HepG2 (cell line): ENCODE data around the gene SCARB2. TPM values are rescaled to one million over a fixed set of nuclear protein-coding genes. Genes with fewer than 3 reads are reported as not detected.
A peak's percentile ranks its signal among the peaks of the same experiment; 100 is the strongest.

Experiments
- HDAC2 ChIP-seq: sonication (generic); formaldehyde crosslinking; IDR thresholded peaks from 2 replicates; pipeline ENCODE4 v1.4.0; 2020; ENCODE audit warnings: missing genetic modification reagents
- KLF16 ChIP-seq, 2 experiments: sonication (generic) in 1 of 2; formaldehyde crosslinking in 1 of 2; IDR thresholded peaks; 2 replicates each; pipeline versions ENCODE4 v1.6.1 to v1.8.0; 2016 to 2023; ENCODE audit warnings: missing genetic modification reagents in 2 of 2, missing compliant biosample characterization in 1 of 2
- MTF2 ChIP-seq: sonication (generic); formaldehyde crosslinking; IDR thresholded peaks from 2 replicates; pipeline ENCODE4 v1.5.0; 2020; ENCODE audit warnings: missing genetic modification reagents, borderline replicate concordance
- NONO ChIP-seq, 2 experiments: fragments of 450-650 bp in 1 of 2; sonication (generic) in 1 of 2; formaldehyde crosslinking in 1 of 2; IDR thresholded peaks in 1 of 2; conservative IDR thresholded peaks in 1 of 2; 2 replicates each; pipeline versions ENCODE4 v1.6.1 to v1.8.0; 2017 to 2022; ENCODE audit warnings: mild to moderate bottlenecking in 1 of 2, missing genetic modification reagents in 1 of 2, moderate library complexity in 1 of 2
- ZNF510 ChIP-seq: sonication (generic); formaldehyde crosslinking; IDR thresholded peaks from 2 replicates; pipeline ENCODE4 v1.4.0; 2020; ENCODE audit warnings: low read depth, mild to moderate bottlenecking, missing genetic modification reagents
- polyA plus RNA-seq, 8 experiments: library from polyadenylated mRNA; depleted of rRNA in 3 of 8; stranded (reverse) in 7 of 8; unstranded in 1 of 8; fragments of >200 nt; fragmentation: Illumina TruSeq in 4 of 8; extraction: Trizol in 4 of 8; gene quantifications; 2 replicates each; pipeline versions ENCODE4 v1.2.1 to v1.2.3, GENCODE V29; 2011 to 2016; ENCODE audit warnings: low read depth in 4 of 8, missing spikeins in 1 of 8, mixed read lengths in 1 of 8; ENCODE audit not compliant: insufficient read depth in 1 of 8
- total RNA-seq, 5 experiments: library from RNA; depleted of rRNA; stranded (reverse); fragments of >200 nt; fragmentation: Illumina TruSeq; extraction: Trizol; gene quantifications; 2 replicates each; pipeline ENCODE4 v1.2.3, GENCODE V29; 2016; ENCODE audit warnings: low read depth in 1 of 5
- TF ChIP-seq, protein P1 (sequence below): sonication (generic); formaldehyde crosslinking; IDR thresholded peaks from 2 replicates; pipeline ENCODE4 v1.4.0; 2020; ENCODE audit warnings: missing genetic modification reagents
- TF ChIP-seq, protein P2 (sequence below), 2 experiments: sonication (generic) in 1 of 2; formaldehyde crosslinking in 1 of 2; IDR thresholded peaks; 2 replicates each; pipeline versions ENCODE4 v1.6.1 to v1.9.0; 2014 to 2022; ENCODE audit warnings: antibody characterized with exemption in 1 of 2, borderline replicate concordance in 1 of 2, inconsistent platforms in 1 of 2, low read depth in 1 of 2, missing genetic modification reagents in 1 of 2
- TF ChIP-seq, protein P3 (sequence below): sonication (generic); formaldehyde crosslinking; IDR thresholded peaks from 2 replicates; pipeline ENCODE4 v1.5.0; 2020; ENCODE audit warnings: mild to moderate bottlenecking, missing genetic modification reagents

Gene SCARB2
- total and polyA plus RNA-seq, 2 of the 13 experiments (the other 11 are each of a cell fraction or from before 2014, with no cell fraction given): 40.6 to 43.4 TPM

DNA sequence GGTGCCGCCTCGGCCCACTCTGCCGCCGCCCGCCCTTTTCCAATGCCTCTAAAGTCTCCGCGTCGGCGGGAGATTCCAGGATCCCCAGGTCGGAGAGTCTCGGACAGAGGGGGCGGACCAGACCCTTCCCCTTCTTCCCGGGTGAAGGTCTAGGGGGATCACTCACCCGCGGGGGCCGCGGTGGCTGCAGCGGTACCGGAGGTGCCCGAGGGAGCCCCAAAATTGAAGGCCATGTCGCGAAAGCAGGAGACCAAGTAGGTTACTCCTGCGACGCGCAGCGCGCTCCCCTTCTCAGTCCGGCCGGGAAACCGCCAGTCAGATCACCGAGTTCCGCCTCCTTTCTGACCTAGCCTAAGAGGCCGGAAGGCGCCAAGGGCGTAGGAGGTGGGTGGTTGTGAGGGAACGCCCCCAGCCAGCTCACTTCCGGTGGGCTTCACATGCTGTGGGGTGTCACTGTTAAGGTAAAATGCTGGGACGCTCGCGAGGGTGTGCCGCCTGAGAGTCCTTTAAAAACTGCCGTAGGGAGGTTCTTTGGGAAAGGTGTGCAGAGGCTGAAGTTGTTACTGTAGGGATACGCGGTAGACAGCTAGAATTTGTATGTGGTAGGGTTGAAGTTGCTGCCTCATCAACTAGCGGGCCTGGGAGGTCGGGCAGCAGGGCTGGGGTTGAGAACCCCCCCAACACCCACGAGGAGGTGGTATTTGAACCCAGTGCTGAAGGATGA lies 65.3 kb downstream of the SCARB2 start, which contains the start of gene NUP54 (continued):
- TF ChIP-seq MTF2: peak; percentile 77; the same call in 1 of the 2 replicates
- TF ChIP-seq, protein P1, sequence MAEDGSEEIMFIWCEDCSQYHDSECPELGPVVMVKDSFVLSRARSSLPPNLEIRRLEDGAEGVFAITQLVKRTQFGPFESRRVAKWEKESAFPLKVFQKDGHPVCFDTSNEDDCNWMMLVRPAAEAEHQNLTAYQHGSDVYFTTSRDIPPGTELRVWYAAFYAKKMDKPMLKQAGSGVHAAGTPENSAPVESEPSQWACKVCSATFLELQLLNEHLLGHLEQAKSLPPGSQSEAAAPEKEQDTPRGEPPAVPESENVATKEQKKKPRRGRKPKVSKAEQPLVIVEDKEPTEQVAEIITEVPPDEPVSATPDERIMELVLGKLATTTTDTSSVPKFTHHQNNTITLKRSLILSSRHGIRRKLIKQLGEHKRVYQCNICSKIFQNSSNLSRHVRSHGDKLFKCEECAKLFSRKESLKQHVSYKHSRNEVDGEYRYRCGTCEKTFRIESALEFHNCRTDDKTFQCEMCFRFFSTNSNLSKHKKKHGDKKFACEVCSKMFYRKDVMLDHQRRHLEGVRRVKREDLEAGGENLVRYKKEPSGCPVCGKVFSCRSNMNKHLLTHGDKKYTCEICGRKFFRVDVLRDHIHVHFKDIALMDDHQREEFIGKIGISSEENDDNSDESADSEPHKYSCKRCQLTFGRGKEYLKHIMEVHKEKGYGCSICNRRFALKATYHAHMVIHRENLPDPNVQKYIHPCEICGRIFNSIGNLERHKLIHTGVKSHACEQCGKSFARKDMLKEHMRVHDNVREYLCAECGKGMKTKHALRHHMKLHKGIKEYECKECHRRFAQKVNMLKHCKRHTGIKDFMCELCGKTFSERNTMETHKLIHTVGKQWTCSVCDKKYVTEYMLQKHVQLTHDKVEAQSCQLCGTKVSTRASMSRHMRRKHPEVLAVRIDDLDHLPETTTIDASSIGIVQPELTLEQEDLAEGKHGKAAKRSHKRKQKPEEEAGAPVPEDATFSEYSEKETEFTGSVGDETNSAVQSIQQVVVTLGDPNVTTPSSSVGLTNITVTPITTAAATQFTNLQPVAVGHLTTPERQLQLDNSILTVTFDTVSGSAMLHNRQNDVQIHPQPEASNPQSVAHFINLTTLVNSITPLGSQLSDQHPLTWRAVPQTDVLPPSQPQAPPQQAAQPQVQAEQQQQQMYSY (CRISPR knock-in tag): 0 out of 2 replicates have a peak, but pooled peaks have one; percentile 30
- TF ChIP-seq, protein P2, sequence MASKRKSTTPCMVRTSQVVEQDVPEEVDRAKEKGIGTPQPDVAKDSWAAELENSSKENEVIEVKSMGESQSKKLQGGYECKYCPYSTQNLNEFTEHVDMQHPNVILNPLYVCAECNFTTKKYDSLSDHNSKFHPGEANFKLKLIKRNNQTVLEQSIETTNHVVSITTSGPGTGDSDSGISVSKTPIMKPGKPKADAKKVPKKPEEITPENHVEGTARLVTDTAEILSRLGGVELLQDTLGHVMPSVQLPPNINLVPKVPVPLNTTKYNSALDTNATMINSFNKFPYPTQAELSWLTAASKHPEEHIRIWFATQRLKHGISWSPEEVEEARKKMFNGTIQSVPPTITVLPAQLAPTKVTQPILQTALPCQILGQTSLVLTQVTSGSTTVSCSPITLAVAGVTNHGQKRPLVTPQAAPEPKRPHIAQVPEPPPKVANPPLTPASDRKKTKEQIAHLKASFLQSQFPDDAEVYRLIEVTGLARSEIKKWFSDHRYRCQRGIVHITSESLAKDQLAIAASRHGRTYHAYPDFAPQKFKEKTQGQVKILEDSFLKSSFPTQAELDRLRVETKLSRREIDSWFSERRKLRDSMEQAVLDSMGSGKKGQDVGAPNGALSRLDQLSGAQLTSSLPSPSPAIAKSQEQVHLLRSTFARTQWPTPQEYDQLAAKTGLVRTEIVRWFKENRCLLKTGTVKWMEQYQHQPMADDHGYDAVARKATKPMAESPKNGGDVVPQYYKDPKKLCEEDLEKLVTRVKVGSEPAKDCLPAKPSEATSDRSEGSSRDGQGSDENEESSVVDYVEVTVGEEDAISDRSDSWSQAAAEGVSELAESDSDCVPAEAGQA (IDR thresholded peaks at IDR 0.05; ENCODE audit: low read depth): peak; percentile 87
- TF ChIP-seq, protein P2 (CRISPR knock-in tag; IDR thresholded peaks at IDR 0.05; ENCODE audit: borderline replicate concordance): 0 out of 2 replicates have a peak, but pooled peaks have one; percentile 31
- TF ChIP-seq HDAC2: peak; percentile 85
- no peak; the same call in 1 of the 2 replicates for TF ChIP-seq ZNF510 (CRISPR knock-in tag)
- peak; percentile 50 to 98; a peak in 2 of 4 replicates for TF ChIP-seq KLF16 (CRISPR knock-in tag; IDR thresholded peaks at IDR 0.05)
- no peak for TF ChIP-seq NONO (IDR thresholded peaks at IDR 0.05)
- TF ChIP-seq NONO (CRISPR knock-in tag; conservative IDR thresholded peaks at IDR 0.05): peak; percentile 93
- TF ChIP-seq, protein P3, sequence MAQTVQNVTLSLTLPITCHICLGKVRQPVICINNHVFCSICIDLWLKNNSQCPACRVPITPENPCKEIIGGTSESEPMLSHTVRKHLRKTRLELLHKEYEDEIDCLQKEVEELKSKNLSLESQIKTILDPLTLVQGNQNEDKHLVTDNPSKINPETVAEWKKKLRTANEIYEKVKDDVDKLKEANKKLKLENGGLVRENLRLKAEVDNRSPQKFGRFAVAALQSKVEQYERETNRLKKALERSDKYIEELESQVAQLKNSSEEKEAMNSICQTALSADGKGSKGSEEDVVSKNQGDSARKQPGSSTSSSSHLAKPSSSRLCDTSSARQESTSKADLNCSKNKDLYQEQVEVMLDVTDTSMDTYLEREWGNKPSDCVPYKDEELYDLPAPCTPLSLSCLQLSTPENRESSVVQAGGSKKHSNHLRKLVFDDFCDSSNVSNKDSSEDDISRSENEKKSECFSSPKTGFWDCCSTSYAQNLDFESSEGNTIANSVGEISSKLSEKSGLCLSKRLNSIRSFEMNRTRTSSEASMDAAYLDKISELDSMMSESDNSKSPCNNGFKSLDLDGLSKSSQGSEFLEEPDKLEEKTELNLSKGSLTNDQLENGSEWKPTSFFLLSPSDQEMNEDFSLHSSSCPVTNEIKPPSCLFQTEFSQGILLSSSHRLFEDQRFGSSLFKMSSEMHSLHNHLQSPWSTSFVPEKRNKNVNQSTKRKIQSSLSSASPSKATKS: peak; percentile 67; the same call in 1 of the 2 replicates
